Nephron progenitor cell (in vitro differentiated cells): Measurements from ENCODE around the gene MCM10.

ENCODE experiments used
- DNase-seq: peaks from one replicate; pipeline ENCODE4 v3.0.0; 2021
- H3K27ac Mint-ChIP-seq: 2 replicates; pipeline ENCODE4 v1.8.0; 2021; ENCODE audit warnings: mild to moderate bottlenecking, moderate library complexity, mixed read lengths
- H3K27me3 Mint-ChIP-seq: 2 replicates; pipeline ENCODE4 v1.8.0; 2021; ENCODE audit warnings: mild to moderate bottlenecking, low read depth, mixed read lengths; ENCODE audit not compliant: poor library complexity
- H3K36me3 Mint-ChIP-seq: 2 replicates; pipeline ENCODE4 v1.8.0; 2021; ENCODE audit warnings: low read depth, mixed read lengths
- H3K4me1 Mint-ChIP-seq: 2 replicates; pipeline ENCODE4 v1.8.0; 2021; ENCODE audit warnings: mixed read lengths
- H3K4me3 Mint-ChIP-seq: 2 replicates; pipeline ENCODE4 v1.8.0; 2021; ENCODE audit warnings: mild to moderate bottlenecking, moderate library complexity, mixed read lengths
- H3K9me3 Mint-ChIP-seq: 2 replicates; pipeline ENCODE4 v1.8.0; 2021; ENCODE audit warnings: mild to moderate bottlenecking, moderate library complexity, mixed read lengths
- CTCF ChIP-seq: fragments of 200-600 bp; sonication (generic); IDR thresholded peaks from 2 replicates; pipeline ENCODE4 v1.5.0; 2021; ENCODE audit warnings: antibody characterized with exemption

The MCM10 gene

GRCh38 chr10:13224210-13224995 lies 63.0 kb downstream of the MCM10 start:
- peaks cover 2% of the 10 kb centered on the region for H3K36me3 Mint-ChIP-seq
- H3K4me3 Mint-ChIP-seq: no peak overlapping the region
- H3K27me3 Mint-ChIP-seq: no peaks in the 10 kb centered on the region
- H3K27ac Mint-ChIP-seq: no peak overlapping the region
- no peaks in the 10 kb centered on the region for H3K4me1 Mint-ChIP-seq
- no peak for TF ChIP-seq CTCF
- peak; percentile 15 for DNase-seq
- H3K9me3 Mint-ChIP-seq: peaks cover 5% of the 10 kb centered on the region

- no peak for TF ChIP-seq CTCF
- H3K4me3 Mint-ChIP-seq: no peak overlapping the region
- H3K27me3 Mint-ChIP-seq: peaks cover 3% of the 10 kb centered on the region
- H3K9me3 Mint-ChIP-seq: no peaks in the 10 kb centered on the region
- no peaks in the 10 kb centered on the region for H3K36me3 Mint-ChIP-seq
- DNase-seq: no peak
- H3K4me1 Mint-ChIP-seq: no peaks in the 10 kb centered on the region
- no peak overlapping the region for H3K27ac Mint-ChIP-seq
Observed at GRCh38 chr10:13225601-13226000, 64.2 kb downstream of the MCM10 start.

GRCh38 chr10:13227031-13227430 lies 65.7 kb downstream of the MCM10 start:
- Mint-ChIP-seq H3K9me3 (no peaks in the 10 kb centered on the region), H3K4me3 (no peak overlapping the region), H3K4me1 (no peaks in the 10 kb centered on the region), H3K27me3 (peaks cover 6% of the 10 kb centered on the region), H3K36me3 (no peaks in the 10 kb centered on the region), H3K27ac (no peak overlapping the region)
- no peak for TF ChIP-seq CTCF
- no peak for DNase-seq

GRCh38 chr10:13231190-13231589 lies 69.8 kb downstream of the MCM10 start:
- peaks cover 8% of the 10 kb centered on the region for H3K4me1 Mint-ChIP-seq
- H3K27me3 Mint-ChIP-seq: peaks cover 11% of the 10 kb centered on the region
- no peaks in the 10 kb centered on the region for H3K36me3 Mint-ChIP-seq
- H3K27ac Mint-ChIP-seq: no peak overlapping the region
- no peak overlapping the region for H3K4me3 Mint-ChIP-seq
- DNase-seq: no peak
- TF ChIP-seq CTCF: no peak
- no peaks in the 10 kb centered on the region for H3K9me3 Mint-ChIP-seq

GRCh38 chr10:13231808-13232207 lies 70.5 kb downstream of the MCM10 start:
- Mint-ChIP-seq H3K27ac (no peak overlapping the region), H3K36me3 (no peaks in the 10 kb centered on the region), H3K4me1 (peaks cover 12% of the 10 kb centered on the region), H3K4me3 (no peak overlapping the region), H3K27me3 (peaks cover 11% of the 10 kb centered on the region), H3K9me3 (no peaks in the 10 kb centered on the region)
- no peak for TF ChIP-seq CTCF
- DNase-seq: no peak

- Mint-ChIP-seq H3K27me3 (peaks cover 15% of the 10 kb centered on the region), H3K9me3 (no peaks in the 10 kb centered on the region), H3K27ac (no peak overlapping the region), H3K36me3 (no peaks in the 10 kb centered on the region), H3K4me1 (peaks cover 20% of the 10 kb centered on the region), H3K4me3 (no peak overlapping the region)
- TF ChIP-seq CTCF: no peak
- no peak for DNase-seq
Observed at GRCh38 chr10:13233358-13233757, 72.0 kb downstream of the MCM10 start.
